GM12873 (cell line): Measurements from ENCODE around the gene MRFAP1L1.

Source experiments
- CTCF ChIP-seq: IDR thresholded peaks from 2 replicates; pipeline ENCODE4 v1.5.1; 2012; ENCODE audit warnings: low read depth, mild to moderate bottlenecking, moderate library complexity, low read length, control low read depth; ENCODE audit not compliant: insufficient read depth; ENCODE audit errors: missing control alignments

MRFAP1L1 gene

DNA sequence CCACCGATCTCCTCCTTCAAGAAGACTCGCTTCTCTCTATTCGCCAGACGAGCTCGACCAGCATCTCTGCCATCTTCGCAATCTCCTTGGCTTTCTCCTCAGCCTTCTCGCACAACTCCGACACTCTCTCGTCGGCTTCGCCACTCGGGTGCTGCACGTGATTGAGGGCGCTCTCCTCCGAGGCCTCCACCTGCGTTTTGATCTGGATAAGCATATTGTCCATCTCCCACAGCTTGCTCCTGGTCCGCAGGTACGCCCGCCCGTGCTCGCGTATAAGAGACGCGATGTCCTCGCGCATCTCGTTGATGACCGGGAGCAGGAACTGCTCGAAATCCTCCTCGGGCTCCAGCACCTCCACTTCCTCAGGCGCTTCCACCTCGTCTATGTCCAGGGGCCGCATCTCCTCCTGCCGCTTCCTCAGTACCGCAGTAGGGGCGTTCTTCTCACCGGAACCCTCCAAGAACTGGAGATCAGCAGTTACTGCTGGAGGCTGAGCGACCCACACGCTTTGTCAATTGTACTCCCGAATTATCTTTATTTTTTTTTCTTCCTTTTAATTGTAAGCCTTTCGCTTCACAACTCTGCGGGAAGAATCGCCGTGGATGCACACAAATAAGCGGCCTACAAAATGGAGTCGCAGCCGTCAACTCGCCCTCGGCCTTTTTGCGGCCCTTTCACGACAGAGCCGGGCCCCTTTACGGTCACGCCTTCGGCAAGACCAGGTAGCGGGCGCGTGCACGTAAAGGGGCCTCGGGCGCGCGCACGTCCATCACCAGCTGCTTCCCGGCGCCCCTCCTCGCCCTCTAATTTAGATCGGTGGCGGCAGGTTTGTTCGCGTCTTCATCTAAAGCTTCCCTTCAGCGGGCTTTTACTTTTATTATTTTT lies at the start of gene MRFAP1L1:
TSS of gene MRFAP1L1 (minus strand) at position 636 of the 885 bp plus-strand sequence. CDS start at position 400, 236 bp downstream.
- TF ChIP-seq CTCF: peak; percentile 21

GRCh38 chr4:6758728-6759127 lies 49.1 kb upstream of the MRFAP1L1 start:
- no peak for TF ChIP-seq CTCF

- TF ChIP-seq CTCF: no peak
Measured at GRCh38 chr4:6755088-6755753, 45.6 kb upstream of the MRFAP1L1 start.

DNA sequence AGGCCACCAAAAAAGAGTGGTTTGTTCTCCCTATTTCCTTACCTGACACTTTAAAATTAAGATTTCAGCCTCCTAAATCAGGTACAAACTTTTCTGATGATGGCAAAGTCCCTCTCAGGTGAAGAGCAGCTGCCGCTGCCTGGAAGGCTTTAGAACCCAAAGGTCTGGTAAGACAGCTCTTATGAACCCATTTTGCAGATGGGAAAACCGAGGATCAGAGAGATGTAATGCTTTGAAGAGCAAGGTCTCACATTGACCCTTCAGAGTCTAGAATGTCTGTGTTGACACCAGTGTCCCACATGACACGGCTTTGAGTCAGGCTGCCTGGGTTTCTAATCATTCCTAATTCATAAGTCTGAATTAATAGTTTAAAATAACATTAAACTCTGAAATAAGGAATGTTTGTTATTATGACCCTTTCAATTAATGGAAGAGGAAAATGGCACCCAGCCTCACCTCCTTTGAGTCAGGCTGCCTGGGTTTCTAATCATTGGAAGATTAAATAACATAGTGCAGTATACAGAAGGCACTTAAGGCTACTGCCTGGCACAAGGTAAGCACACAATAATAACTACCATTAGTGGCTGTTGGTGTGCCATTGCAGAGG lies 44.9 kb upstream of the MRFAP1L1 start:
- no peak for TF ChIP-seq CTCF

DNA sequence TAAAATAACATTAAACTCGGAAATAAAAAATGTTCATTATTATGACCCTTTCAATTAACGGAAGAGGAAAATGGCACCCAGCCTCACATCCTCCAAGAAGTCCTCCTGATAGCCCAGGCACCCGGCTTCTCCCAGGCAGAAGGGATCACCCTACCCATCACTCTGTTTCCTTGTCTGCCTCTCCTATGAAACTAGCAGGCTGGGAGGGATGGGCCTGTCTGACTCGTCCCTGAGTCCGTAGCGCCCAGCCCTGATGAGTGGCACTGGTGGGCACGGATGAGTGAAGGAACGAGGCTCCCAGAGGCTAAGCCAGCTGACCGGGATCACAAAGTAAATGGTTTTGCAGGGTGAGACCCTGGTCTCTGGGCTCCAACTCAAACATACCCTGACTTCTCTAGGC lies 44.2 kb upstream of the MRFAP1L1 start:
- no peak for TF ChIP-seq CTCF

DNA sequence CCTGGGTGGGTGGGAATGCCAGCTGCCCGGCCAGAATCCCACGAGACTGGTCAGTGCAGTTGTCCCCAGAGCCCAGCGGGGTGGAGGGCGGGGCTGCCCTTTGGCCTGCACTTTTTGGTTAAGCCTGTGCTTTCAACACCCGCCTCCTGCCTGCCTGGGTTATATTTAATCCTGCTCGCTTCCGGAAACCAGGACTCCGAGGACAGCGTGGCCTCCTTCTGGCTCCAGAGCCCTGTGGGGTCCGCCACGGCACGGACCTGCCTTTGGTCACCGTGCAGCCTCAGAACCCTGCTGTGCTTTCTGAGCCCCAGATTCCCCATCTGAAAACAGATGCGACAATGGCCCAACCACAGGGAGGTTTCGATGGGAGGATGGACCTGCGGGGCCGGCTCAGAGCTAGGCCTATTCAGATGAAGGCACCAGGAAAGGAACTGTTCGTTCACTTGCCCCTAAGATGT lies 43.5 kb upstream of the MRFAP1L1 start:
- TF ChIP-seq CTCF: no peak

GRCh38 chr4:6752486-6752829 lies 42.8 kb upstream of the MRFAP1L1 start:
- TF ChIP-seq CTCF: no peak
